ENCODE data around the gene OR8G5.

The OR8G5 gene

GRCh38 chr11:124294687-124295086 lies 38.5 kb downstream of the OR8G5 start:
- no peak for DNase-seq

- no peak for DNase-seq
Measured at GRCh38 chr11:124296016-124296415, 39.8 kb downstream of the OR8G5 start.

DNA sequence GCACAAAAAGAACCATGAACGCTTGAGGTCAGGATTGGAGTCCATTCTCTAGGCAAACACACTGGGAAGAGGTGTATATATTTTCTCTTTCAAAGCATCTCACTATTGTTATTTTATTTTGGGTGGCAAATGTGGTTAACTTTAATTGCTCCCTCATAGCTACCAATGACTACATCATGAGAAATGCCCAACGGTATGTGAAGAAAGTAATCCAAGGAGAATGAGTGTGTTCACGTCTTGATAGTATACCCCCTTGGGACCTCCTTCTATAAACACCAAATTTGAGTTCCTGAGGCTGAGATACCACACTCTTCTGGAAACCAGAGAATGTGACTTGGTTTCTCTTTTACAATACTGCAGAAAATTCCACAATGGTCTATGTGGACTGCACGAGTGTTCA lies 41.7 kb downstream of the OR8G5 start:
- DNase-seq: no peak

DNA sequence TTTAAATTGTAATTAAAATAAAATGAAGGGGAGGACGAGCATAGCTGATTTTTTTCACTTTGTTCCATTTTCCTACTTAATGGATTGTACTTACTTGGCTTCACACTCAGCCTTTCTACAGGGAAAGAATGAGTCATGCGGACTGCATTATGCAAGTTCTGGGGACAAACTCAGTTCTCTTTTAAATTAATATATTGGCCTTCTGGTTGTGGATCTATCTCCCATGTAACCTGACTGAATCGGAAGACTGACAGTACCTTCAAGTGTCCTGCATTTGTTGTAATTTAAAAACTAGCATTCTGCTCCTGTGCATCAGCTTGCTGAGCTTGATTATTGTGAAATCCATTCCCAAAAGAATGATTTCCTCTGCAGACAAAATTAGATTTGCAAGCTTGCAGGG lies 45.4 kb downstream of the OR8G5 start:
- no peak for DNase-seq

- DNase-seq: no peak
Measured at GRCh38 chr11:124302347-124303125, 46.4 kb downstream of the OR8G5 start.

DNA sequence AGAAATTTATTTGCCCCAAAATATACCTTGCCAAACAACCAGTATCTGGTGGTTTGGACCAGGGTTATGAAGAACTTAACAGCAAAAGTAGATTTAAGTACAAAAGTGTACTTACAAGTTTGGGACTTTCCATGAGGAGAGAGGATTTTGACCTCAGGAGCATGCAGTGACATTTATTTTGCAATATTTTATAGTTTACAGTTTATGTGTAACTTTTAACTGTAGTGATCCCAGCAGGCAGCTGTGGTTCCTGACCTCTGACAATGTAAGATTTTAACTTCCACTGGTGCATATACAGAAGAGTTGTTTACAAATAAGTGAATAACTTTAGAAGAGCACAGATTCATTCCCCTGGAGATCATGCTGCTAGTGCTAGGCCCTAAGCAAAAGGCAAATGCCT lies 50.9 kb downstream of the OR8G5 start:
- no peak for DNase-seq

DNA sequence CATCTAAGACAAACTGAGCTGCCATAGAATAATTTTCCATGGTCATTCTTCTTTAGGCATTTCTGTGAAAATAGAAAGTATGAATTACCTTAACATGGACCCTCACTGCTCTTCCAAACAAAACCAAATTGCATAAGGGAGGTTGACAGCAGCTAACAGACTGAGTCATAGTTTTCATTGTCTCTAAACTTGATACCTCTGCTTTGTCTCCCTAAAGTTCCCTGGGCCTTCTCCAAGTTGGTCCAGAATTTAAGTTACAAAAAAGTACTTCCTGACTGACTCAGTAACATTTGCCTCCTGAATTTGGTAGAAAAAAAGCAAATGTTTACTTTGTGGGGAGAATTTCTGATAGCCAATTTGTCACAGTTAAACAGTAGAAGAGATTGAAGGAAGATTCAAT lies 54.5 kb downstream of the OR8G5 start:
- DNase-seq: no peak

DNA sequence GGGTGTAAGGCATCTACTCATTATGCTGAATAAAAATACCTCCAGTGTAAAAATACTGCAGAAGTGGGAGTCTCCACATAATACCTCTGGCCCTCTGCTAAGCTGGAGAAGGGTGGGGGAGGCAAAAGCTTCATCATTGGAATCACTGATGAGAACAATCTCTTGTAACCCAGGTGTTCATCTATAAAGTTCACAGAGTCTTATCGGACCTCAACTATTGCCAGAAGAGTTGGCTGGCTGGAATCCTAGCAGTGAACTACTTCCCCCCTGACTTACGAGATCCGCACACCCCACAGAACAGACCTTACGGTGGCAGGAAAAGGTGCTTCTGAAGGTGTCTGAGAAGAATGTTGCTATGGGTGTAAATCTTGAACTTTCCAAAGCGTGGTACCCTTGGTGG lies 55.1 kb downstream of the OR8G5 start:
- no peak for DNase-seq

- DNase-seq: no peak
Measured at GRCh38 chr11:124311670-124312069, 55.5 kb downstream of the OR8G5 start.

DNA sequence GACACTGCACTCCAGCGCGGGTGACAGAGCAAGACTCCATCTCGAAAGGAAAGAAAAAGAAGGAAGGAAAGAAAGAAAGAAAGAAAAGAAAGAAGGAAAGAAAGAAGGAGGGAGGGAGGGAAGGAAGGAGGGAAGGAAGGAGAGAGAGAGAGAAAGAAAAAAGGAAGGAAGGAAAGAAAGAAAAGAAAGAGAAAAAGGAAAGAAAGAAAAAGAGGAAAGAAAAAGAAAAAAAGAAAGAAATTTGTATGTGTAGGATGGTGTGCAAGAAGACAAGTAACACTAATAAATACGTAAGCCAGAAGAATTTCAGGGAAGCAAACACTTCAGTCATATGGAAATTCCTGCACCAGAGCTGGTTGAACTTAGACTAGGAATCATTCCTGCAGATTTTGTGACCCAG lies 57.0 kb downstream of the OR8G5 start:
- DNase-seq: no peak

- DNase-seq: no peak
Measured at GRCh38 chr11:124313849-124314248, 57.7 kb downstream of the OR8G5 start, which contains the start of gene OR8D1. Gene OR8D1 (minus strand): TSS chr11:124313949. CDS start chr11:124310766, 3,183 bp downstream.

DNA sequence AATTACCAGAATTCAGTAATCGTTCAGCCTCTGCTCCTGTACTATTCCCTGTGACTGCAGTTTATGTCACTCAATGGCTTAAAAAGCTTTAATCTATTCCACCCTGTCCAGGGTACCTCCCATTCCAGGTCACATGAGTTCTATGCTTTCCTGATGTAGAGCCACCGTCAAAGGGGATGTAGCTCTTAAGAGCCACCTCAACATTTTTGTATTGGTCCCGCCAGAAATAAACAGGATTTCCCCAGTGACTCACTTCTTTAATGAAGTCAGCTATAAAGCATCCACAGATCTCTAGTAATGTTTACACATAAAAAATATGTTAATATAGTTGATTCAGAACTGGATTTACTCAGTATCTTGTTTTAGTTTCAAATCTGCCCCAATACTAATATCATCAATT lies 58.9 kb downstream of the OR8G5 start:
- no peak for DNase-seq

Data from AML-193 (cell line).